Type B pancreatic cell (in vitro differentiated cells): ENCODE results near the gene TRABD. TPM values are rescaled to one million over a fixed set of nuclear protein-coding genes. Genes with fewer than 3 reads are reported as not detected.
"Not testable (repeated sequence)": the region's sequence is repeated elsewhere in the genome, so short reads cannot be mapped to it uniquely, and the experiment has no call there.

Source experiments
- DNase-seq: peaks from one replicate; pipeline ENCODE4 v3.0.0; 2021; ENCODE audit warnings: mixed read lengths; ENCODE audit not compliant: unreplicated experiment; ENCODE audit errors: extremely low spot score
- H3K27ac Mint-ChIP-seq: 2 replicates; pipeline ENCODE4 v1.8.0; 2021; ENCODE audit warnings: mild to moderate bottlenecking, mixed read lengths
- H3K27me3 Mint-ChIP-seq: 2 replicates; pipeline ENCODE4 v1.8.0; 2021; ENCODE audit warnings: mixed read lengths
- H3K36me3 Mint-ChIP-seq: 2 replicates; pipeline ENCODE4 v1.8.0; 2021; ENCODE audit warnings: mixed read lengths
- H3K4me1 Mint-ChIP-seq: one replicate; pipeline ENCODE4 v1.8.0; 2021; ENCODE audit warnings: mixed read lengths; ENCODE audit not compliant: unreplicated experiment
- H3K4me3 Mint-ChIP-seq: 2 replicates; pipeline ENCODE4 v1.8.0; 2021; ENCODE audit warnings: mild to moderate bottlenecking, mixed read lengths
- H3K9me3 Mint-ChIP-seq: 2 replicates; pipeline ENCODE4 v1.8.0; 2021; ENCODE audit warnings: mixed read lengths
- total RNA-seq: library from RNA; stranded (reverse); gene quantifications from 2 replicates; pipeline ENCODE4 v1.2.1, GENCODE V29; 2021; ENCODE audit warnings: low replicate concordance
- TF ChIP-seq, protein P1 (sequence below): fragments of 200-600 bp; sonication (generic); conservative IDR thresholded peaks from 2 replicates; pipeline ENCODE4 v1.5.0; 2021; ENCODE audit warnings: antibody characterized with exemption, mild to moderate bottlenecking

The TRABD gene
- total RNA-seq, 1 donor from 2014 or later = 37.7 TPM

DNA sequence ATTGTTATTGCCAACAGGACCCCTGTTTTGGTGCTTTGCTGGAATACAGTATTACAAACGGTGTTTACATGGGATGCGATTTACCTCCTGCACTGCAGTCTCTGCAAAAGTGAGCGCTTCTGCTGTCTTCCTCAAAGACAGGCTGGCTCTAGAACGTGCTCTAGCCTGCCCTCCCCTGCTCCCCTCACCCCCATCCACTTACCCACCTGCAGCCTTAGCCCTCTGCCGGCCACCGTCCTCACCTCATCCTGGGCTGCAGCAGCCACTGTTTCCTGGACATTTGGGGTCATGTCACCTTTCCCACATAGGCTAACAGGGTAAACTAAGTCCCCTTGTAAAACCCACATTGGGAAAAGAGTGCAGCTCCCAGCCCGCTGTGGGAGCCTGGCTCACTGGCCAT lies 24.8 kb upstream of the TRABD start:
- no peaks in the 10 kb centered on the region for H3K4me1 Mint-ChIP-seq
- no peak overlapping the region for H3K4me3 Mint-ChIP-seq
- TF ChIP-seq, protein P1, sequence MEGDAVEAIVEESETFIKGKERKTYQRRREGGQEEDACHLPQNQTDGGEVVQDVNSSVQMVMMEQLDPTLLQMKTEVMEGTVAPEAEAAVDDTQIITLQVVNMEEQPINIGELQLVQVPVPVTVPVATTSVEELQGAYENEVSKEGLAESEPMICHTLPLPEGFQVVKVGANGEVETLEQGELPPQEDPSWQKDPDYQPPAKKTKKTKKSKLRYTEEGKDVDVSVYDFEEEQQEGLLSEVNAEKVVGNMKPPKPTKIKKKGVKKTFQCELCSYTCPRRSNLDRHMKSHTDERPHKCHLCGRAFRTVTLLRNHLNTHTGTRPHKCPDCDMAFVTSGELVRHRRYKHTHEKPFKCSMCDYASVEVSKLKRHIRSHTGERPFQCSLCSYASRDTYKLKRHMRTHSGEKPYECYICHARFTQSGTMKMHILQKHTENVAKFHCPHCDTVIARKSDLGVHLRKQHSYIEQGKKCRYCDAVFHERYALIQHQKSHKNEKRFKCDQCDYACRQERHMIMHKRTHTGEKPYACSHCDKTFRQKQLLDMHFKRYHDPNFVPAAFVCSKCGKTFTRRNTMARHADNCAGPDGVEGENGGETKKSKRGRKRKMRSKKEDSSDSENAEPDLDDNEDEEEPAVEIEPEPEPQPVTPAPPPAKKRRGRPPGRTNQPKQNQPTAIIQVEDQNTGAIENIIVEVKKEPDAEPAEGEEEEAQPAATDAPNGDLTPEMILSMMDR = no peak
- no peaks in the 10 kb centered on the region for H3K9me3 Mint-ChIP-seq
- H3K36me3 Mint-ChIP-seq = no peaks in the 10 kb centered on the region
- H3K27ac Mint-ChIP-seq = no peak overlapping the region
- DNase-seq = no peak
- peaks cover 28% of the 10 kb centered on the region for H3K27me3 Mint-ChIP-seq

DNA sequence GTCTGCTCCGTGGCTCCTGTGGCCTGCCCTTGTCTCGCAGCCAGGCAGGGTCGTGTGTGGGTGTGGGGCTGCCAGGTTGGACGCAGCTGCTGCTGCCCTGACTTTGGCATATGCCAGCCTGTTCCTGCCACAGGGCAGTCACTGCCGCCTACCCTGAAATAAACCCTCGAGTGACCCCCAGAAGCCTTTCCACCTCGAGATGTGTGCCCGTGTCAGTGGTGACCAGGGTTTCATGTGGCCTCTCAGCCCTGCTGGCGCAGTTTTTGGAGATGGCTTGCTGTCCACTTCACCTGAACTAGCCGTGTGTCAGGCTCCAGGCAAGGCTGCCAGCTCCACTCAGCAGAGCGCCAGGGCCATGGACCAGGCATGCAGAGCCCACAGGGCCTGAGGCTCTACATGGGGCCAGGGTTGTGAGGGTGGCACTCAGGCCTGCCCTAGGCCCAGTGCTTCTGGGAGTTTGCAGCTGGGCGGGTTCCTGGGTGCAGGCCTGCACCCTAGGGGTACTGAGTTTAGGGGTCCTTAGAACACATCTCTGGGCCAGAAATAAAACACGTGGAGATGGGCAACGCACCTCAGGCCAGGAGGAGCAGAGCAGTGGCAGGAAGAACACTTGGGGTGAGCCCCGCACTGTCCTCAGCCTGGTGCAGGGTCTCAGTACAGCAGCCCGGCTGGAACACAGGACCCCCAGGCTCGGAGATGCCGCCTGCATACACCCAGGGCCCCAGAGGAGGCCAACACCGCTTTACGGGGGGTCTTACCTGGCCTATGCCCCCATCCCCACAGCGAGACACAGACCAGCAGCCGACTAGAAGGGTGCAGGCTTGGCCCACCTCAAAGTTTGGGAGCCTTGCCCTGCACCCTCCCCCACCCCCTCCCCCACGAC lies 24.0 kb upstream of the TRABD start:
- Mint-ChIP-seq H3K4me3 (no peak overlapping the region), H3K27me3 (peaks cover 28% of the 10 kb centered on the region)
- DNase-seq = no peak

GRCh38 chr22:50162391-50162956 lies 23.2 kb upstream of the TRABD start:
- DNase-seq = peak; percentile 67
- TF ChIP-seq, protein P1 = no peak
- H3K9me3 Mint-ChIP-seq = no peaks in the 10 kb centered on the region
- H3K4me3 Mint-ChIP-seq = no peak overlapping the region
- H3K27ac Mint-ChIP-seq = no peak overlapping the region
- no peaks in the 10 kb centered on the region for H3K36me3 Mint-ChIP-seq
- peaks cover 23% of the 10 kb centered on the region for H3K27me3 Mint-ChIP-seq
- no peaks in the 10 kb centered on the region for H3K4me1 Mint-ChIP-seq

More for the DNA sequence above, 24.0 kb upstream of the TRABD start:
- H3K4me1 Mint-ChIP-seq = no peaks in the 10 kb centered on the region
- no peak overlapping the region for H3K27ac Mint-ChIP-seq
- TF ChIP-seq, protein P1 = no peak
- H3K9me3 Mint-ChIP-seq = no peaks in the 10 kb centered on the region
- no peaks in the 10 kb centered on the region for H3K36me3 Mint-ChIP-seq

GRCh38 chr22:50165436-50166123 lies 20.1 kb upstream of the TRABD start:
- Mint-ChIP-seq H3K27ac (no peak overlapping the region), H3K36me3 (no peaks in the 10 kb centered on the region), H3K9me3 (no peaks in the 10 kb centered on the region), H3K4me1 (no peaks in the 10 kb centered on the region), H3K4me3 (no peak overlapping the region), H3K27me3 (peaks cover 24% of the 10 kb centered on the region)
- TF ChIP-seq, protein P1 = no peak
- no peak for DNase-seq

DNA sequence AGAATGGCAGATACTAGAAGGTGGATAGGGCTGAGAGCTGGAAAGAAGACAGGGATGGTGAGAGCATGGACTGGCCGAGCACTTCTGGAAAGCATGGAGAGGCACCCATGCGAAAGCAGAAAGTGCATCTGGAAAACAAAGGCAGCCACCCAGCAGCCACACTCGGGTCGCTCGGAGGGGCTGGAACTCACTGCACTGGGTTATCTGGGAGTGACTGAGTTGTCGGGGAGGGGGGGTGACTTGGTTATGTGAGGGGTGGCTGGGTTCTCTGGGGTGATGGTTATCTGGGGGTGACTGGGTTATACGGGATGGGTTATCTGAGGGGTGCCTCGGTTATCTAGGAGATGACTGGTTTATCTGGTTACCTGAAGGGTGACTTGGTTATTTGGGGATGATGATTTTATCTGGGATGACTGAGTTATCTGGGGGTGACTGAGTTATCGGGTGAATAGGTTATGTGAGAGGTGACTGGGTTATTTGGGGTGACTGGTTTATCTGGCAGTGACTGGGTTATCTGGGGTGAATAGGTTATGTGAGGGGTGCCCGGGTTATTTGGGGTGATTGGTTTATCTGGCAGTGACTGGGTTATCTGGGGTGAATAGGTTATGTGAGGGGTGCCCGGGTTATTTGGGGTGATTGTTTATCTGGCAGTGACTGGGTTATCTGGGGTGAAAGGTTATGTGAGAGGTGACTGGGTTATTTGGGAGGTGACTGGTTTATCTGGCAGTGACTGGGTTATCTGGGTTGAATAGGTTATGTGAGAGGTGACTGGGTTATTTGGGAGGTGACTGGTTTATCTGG lies 17.8 kb upstream of the TRABD start:
- Mint-ChIP-seq H3K27me3 (peaks cover 39% of the 10 kb centered on the region), H3K4me1 (no peaks in the 10 kb centered on the region), H3K9me3 (no peaks in the 10 kb centered on the region), H3K36me3 (no peaks in the 10 kb centered on the region), H3K4me3 (peak overlapping the region; percentile 81), H3K27ac (peak overlapping the region; percentile 74)
- DNase-seq = no peak
- TF ChIP-seq, protein P1 = no peak

GRCh38 chr22:50168490-50169180 lies 17.1 kb upstream of the TRABD start:
- peak overlapping the region; percentile 86 for H3K4me3 Mint-ChIP-seq
- not testable (repeated sequence) for DNase-seq, H3K36me3 Mint-ChIP-seq, H3K9me3 Mint-ChIP-seq, H3K4me1 Mint-ChIP-seq
- H3K27ac Mint-ChIP-seq = peak overlapping the region; percentile 72
- H3K27me3 Mint-ChIP-seq = peaks cover 39% of the 10 kb centered on the region
